Esophagus muscularis mucosa (tissue), 4 donors: Measurements from ENCODE around the gene TRABD2B. TPM values are rescaled to one million over a fixed set of nuclear protein-coding genes. Genes with fewer than 3 reads are reported as not detected.
A peak's percentile ranks its signal among the peaks of the same experiment; 100 is the strongest.

Experiments used
- DNase-seq: peaks from one replicate; pipeline ENCODE4 v3.0.0-alpha.2; 2017; ENCODE audit errors: extremely low spot score
- H3K27ac ChIP-seq, 4 donors: fragments of 200-600 bp; sonication (generic); replicated peaks in 1 of 4; 1 replicate in 3 of 4; 2 replicates in 1 of 4; pipeline ENCODE4 v1.5.1; 2016 to 2019; ENCODE audit warnings: mild to moderate bottlenecking in 1 of 4
- H3K27me3 ChIP-seq, 4 donors: fragments of 200-600 bp; sonication (generic); one replicate each; pipeline versions ENCODE4 v1.5.1 to v1.6.0; 2016 to 2019
- H3K36me3 ChIP-seq, 4 donors: fragments of 200-600 bp; sonication (generic); one replicate each; pipeline ENCODE4 v1.5.1; 2016 to 2019
- H3K4me1 ChIP-seq, 4 donors: fragments of 200-600 bp; sonication (generic); one replicate each; pipeline ENCODE4 v1.5.1; 2016 to 2019
- H3K4me3 ChIP-seq, 4 donors: fragments of 200-600 bp; sonication (generic); 1 replicate in 2 of 4; 2 replicates in 2 of 4; pipeline ENCODE4 v1.5.1; 2016 to 2019; ENCODE audit warnings: mild to moderate bottlenecking in 4 of 4, moderate library complexity in 1 of 4
- H3K9me3 ChIP-seq, 4 donors: fragments of 200-600 bp; sonication (generic); 1 replicate in 3 of 4; 2 replicates in 1 of 4; pipeline ENCODE4 v1.5.1; 2016 to 2019
- EP300 ChIP-seq: sonication (generic); formaldehyde crosslinking; IDR thresholded peaks from one replicate; pipeline ENCODE4 v1.6.1; 2017; ENCODE audit warnings: antibody characterized with exemption
- POLR2A ChIP-seq: fragments of 450-650 bp; IDR thresholded peaks from one replicate; pipeline ENCODE4 v1.6.1; 2017; ENCODE audit warnings: antibody characterized with exemption, moderate library complexity, mild to moderate bottlenecking, low read depth
- POLR2AphosphoS5 ChIP-seq, 2 donors: sonication (generic); formaldehyde crosslinking; IDR thresholded peaks; one replicate each; pipeline ENCODE4 v1.6.1; 2017; ENCODE audit warnings: antibody characterized with exemption in 2 of 2
- WGBS: methylation state at CpG from one replicate; pipeline ENCODE4 v1.1.5; 2018; 5-methylcytosine and 5-hydroxymethylcytosine counted together
- intact Hi-C: fragments of 100-400 bp; cut with DNase I; formaldehyde crosslinking; loops from one replicate; pipeline ENCODE4 v1.15.1; 2023
- total RNA-seq, 4 donors: library from RNA; depleted of rRNA; stranded (reverse); fragments of >200 nt; gene quantifications; one replicate each; pipeline versions ENCODE4 v1.1.0 to v1.2.1, GENCODE V29; 2016
- TF ChIP-seq, protein P1 (sequence below), 3 experiments: fragments of 200-600 bp in 2 of 3; fragments of 450-650 bp in 1 of 3; sonication (generic) in 2 of 3; IDR thresholded peaks; one replicate each; pipeline ENCODE4 v1.5.1; 2017 to 2019; ENCODE audit warnings: antibody characterized with exemption in 3 of 3, mild to moderate bottlenecking in 2 of 3, moderate library complexity in 1 of 3

Gene TRABD2B
- total RNA-seq, 4 donors from 2014 or later: 4.0 to 7.6 (median 4.1) TPM

DNA sequence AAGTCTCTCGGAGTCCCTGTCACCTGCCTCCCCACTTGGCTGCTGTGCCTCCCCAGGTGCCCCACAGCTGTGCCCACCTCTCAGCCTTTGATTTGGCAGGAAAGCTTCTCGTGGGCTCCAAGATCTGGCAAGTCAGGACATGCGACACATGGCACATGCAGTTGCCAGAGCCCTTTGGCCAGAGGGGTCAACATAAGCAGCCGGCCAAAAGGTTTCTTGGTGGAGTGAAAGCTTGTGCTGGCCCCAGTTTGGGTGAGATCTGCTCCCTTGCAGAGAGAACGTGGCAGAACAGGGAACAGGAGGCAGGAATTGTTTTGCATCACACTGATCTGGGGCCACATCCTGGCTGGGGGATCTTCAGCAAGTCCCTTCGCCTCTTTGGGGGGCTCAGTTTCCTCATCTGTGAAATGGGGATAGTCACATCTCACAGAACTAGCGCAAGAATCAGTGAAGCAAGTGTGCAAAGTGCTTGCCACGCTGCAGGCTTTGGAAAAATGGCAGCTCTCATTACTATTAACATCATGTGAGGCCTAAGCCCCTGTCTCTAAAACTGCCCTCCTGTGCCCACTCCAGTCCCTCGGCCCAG lies 232.6 kb downstream of the TRABD2B start:
- 85% methylated on average over 6 of the region's 9 CpGs for WGBS
- H3K27me3 ChIP-seq: no peaks in the 10 kb centered on the region
- DNase-seq: no peak
- H3K9me3 ChIP-seq: no peaks in the 10 kb centered on the region
- intact Hi-C loops: no loop called here
- peak overlapping the region in 2 of 4 donors; percentile 20 to 30 for H3K27ac ChIP-seq
- H3K4me3 ChIP-seq: no peak overlapping the region
- TF ChIP-seq, protein P1, sequence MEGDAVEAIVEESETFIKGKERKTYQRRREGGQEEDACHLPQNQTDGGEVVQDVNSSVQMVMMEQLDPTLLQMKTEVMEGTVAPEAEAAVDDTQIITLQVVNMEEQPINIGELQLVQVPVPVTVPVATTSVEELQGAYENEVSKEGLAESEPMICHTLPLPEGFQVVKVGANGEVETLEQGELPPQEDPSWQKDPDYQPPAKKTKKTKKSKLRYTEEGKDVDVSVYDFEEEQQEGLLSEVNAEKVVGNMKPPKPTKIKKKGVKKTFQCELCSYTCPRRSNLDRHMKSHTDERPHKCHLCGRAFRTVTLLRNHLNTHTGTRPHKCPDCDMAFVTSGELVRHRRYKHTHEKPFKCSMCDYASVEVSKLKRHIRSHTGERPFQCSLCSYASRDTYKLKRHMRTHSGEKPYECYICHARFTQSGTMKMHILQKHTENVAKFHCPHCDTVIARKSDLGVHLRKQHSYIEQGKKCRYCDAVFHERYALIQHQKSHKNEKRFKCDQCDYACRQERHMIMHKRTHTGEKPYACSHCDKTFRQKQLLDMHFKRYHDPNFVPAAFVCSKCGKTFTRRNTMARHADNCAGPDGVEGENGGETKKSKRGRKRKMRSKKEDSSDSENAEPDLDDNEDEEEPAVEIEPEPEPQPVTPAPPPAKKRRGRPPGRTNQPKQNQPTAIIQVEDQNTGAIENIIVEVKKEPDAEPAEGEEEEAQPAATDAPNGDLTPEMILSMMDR (IDR thresholded peaks at IDR 0.05): no peak
- no peak for TF ChIP-seq EP300
- no peak for TF ChIP-seq POLR2AphosphoS5 (IDR thresholded peaks at IDR 0.05)
- TF ChIP-seq POLR2A: no peak
- peaks cover 23 to 41% (median 32%) of the 10 kb centered on the region in 4 donors for H3K4me1 ChIP-seq
- H3K36me3 ChIP-seq: no peaks in the 10 kb centered on the region

DNA sequence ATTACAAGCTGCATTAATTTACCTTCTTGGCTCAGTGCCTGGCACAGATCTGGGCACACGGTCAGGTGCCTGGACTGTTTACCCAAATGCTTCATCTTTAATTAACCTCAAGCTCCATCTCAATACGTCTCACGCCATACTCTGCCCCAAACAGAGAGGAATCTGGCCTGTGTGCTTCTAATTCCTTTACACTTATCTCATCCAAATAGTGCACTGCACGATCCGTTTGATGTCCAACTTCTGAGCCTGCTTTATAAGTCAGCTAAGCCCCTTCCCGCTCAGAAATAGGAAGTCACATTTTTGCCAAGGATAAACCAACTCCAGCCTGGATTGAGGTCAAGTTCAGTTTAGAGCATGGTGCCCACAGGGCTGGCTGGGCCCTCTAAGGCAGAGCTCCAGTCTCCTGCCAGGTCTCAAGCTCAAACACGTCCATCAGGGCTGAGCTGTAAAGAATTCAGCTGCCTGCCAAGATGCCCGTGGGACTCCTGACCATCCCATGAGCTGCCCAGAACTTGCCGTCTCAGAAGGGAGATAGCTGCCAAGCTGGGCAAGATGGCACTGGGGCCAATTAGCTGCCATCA lies 233.5 kb downstream of the TRABD2B start:
- no peaks in the 10 kb centered on the region for H3K9me3 ChIP-seq
- no peaks in the 10 kb centered on the region for H3K36me3 ChIP-seq
- DNase-seq: no peak
- TF ChIP-seq POLR2A (no peak), EP300 (no peak), POLR2AphosphoS5 (IDR thresholded peaks at IDR 0.05) (no peak)
- TF ChIP-seq, protein P1 (IDR thresholded peaks at IDR 0.05): no peak
- H3K4me1 ChIP-seq: peaks cover 23 to 43% (median 32%) of the 10 kb centered on the region in 4 donors
- H3K27ac ChIP-seq: peak overlapping the region; percentile 20 to 38 (median 32)
- H3K4me3 ChIP-seq: no peak overlapping the region
- H3K27me3 ChIP-seq: no peaks in the 10 kb centered on the region
- WGBS: 31% methylated on average over 8 of the region's 9 CpGs
- intact Hi-C loops: no loop called here

DNA sequence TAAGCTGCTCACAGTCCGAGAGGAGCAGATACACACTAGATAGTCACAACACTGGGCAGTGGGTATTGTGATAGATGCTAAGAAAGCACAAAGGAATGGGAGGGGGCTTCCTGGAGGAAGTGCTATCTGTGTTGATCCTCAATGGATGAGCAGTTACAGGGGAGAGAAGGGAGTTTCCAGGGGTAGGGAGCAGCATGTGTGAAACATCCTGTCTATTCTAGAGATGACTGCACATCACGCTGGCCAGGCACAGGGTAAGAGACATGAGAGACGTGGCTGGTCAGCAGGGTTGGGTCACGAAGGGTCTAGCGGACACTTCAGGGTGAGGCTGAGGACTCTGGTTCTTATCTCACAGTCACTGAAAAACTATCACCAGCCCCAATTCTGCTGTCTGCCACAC lies 235.2 kb downstream of the TRABD2B start:
- DNase-seq: no peak
- Histone ChIP-seq H3K4me1 (peaks cover 13 to 40% (median 30%) of the 10 kb centered on the region in 4 donors), H3K9me3 (no peaks in the 10 kb centered on the region), H3K27me3 (no peaks in the 10 kb centered on the region), H3K27ac (no peak overlapping the region), H3K4me3 (no peak overlapping the region), H3K36me3 (no peaks in the 10 kb centered on the region)
- intact Hi-C loops: no loop called here
- 81% methylated on average over 5 of the region's 5 CpGs for WGBS
- TF ChIP-seq POLR2A (no peak), EP300 (no peak), POLR2AphosphoS5 (IDR thresholded peaks at IDR 0.05) (no peak)
- TF ChIP-seq, protein P1 (IDR thresholded peaks at IDR 0.05): no peak

DNA sequence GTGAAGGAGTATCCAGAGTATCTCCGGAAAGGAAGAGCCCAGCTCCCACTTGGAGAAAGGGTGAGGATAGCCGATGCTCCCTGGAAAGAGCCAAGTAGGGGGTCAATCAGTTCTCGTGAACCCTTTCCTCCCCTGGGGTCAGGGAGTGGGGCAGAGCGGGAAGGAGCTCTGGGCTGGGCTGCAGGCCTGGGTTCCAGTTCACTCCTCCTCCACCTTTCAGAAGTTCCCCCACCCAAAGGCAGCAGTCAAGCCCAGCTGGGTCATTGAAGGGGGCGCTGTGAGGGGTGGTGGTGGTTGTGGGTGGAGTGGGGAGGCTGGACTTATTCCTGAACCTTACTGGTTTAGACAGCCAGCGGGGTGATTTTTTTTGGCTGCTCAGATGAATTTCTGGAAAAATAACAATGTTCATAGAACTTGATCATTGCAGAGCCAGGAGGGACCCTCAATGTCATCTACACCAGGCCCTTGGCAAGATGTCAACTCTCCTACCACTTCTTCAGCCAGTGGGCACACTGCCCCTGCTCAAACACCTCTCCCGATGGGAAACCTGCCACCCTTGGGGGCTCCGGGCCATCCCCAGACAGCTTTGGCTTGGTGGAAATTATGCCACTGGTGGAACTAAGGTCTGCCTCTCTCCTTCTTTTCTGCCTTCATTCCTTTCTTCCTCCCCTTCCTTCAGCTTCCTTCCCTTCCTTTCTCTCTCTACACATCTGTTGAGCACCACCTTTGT lies 235.8 kb downstream of the TRABD2B start:
- Histone ChIP-seq H3K36me3 (no peaks in the 10 kb centered on the region), H3K27me3 (no peaks in the 10 kb centered on the region), H3K27ac (no peak overlapping the region), H3K9me3 (no peaks in the 10 kb centered on the region), H3K4me3 (no peak overlapping the region), H3K4me1 (peaks cover 11 to 40% (median 30%) of the 10 kb centered on the region in 4 donors)
- TF ChIP-seq POLR2AphosphoS5 (IDR thresholded peaks at IDR 0.05): no peak
- no peak for TF ChIP-seq POLR2A
- TF ChIP-seq EP300: no peak
- TF ChIP-seq, protein P1 (IDR thresholded peaks at IDR 0.05): no peak
- WGBS: 91% methylated on average over 8 of the region's 8 CpGs
- DNase-seq: no peak
- intact Hi-C loops: no loop called here
